WERI-Rb-1 (cell line): ENCODE results near the gene UBL7.
A peak's percentile ranks its signal among the peaks of the same experiment; 100 is the strongest.
"Not testable (repeated sequence)": the region's sequence is repeated elsewhere in the genome, so short reads cannot be mapped to it uniquely, and the experiment has no call there.

Source experiments
- DNase-seq: peaks from one replicate; pipeline ENCODE4 v3.0.0-alpha.2; 2020
- H3K27ac ChIP-seq: fragments of 250-450 bp; sonication (Bioruptor Pico); 2 replicates; pipeline ENCODE4 v1.5.1; 2020; ENCODE audit warnings: mild to moderate bottlenecking, moderate library complexity
- H3K27me3 ChIP-seq: fragments of 250-450 bp; sonication (Bioruptor Pico); 2 replicates; pipeline ENCODE4 v1.5.1; 2021; ENCODE audit warnings: mild to moderate bottlenecking, low read depth, moderate library complexity; ENCODE audit not compliant: insufficient read depth, severe bottlenecking
- H3K36me3 ChIP-seq: fragments of 250-450 bp; sonication (Bioruptor Pico); 2 replicates; pipeline ENCODE4 v1.5.1; 2020; ENCODE audit warnings: mild to moderate bottlenecking, moderate library complexity
- H3K4me3 ChIP-seq: 2 replicates; pipeline ENCODE4 v1.5.1; 2011; ENCODE audit warnings: low read depth, mild to moderate bottlenecking, control low read depth, low read length
- H3K9me3 ChIP-seq: fragments of 250-450 bp; sonication (Bioruptor Pico); 2 replicates; pipeline ENCODE4 v1.5.1; 2021; ENCODE audit warnings: mild to moderate bottlenecking, moderate library complexity; ENCODE audit not compliant: severe bottlenecking
- TF ChIP-seq, protein P1 (sequence below): IDR thresholded peaks from 2 replicates; pipeline ENCODE4 v1.5.1; 2011; ENCODE audit warnings: low read depth, mild to moderate bottlenecking, control low read depth, inconsistent platforms, low read length

The UBL7 gene

DNA sequence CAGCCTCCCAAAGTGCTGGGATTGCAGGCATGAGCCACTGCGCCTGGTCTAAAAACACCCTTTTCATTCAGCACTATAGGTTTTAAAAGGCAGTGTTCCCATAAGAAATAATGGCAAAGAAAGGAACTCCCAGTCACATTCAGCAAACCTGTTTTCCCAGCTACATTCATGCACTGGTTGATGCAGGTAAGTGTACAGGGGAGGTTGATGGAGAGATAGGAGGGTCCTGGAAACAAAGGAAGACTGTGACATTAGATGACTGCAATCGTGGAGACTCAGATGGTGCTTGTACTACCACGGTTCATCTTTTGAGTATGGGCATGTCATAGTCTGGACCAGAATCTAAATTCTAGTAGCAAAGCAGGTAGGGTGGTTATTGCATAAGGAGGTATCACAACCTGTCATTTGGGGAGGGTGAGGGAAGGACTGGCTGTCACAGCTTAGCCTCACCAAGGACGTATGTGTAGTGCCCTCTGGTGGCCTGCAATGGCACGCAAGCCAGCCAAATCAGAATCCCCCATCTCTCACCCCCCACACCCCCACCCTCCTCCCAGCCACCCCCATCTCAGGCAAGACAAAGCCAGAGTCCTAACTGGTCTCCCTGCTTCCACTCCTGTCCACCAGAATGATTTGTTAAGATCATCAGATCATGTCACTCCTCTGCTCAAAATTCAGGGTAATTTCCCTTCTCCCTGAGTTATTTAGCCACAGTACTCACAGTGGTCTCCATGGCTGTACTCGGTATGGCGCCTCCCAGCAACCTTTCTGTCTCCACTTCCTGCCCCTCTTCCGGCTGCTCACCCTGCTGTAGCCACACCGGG is 28.8 kb upstream of the UBL7 start:
- Histone ChIP-seq H3K9me3 (no peaks in the 10 kb centered on the region), H3K27me3 (no peaks in the 10 kb centered on the region), H3K4me3 (no peak overlapping the region), H3K27ac (peak overlapping the region; percentile 61), H3K36me3 (peaks cover 3% of the 10 kb centered on the region; the same call in 1 of the 2 replicates)
- peak; percentile 81 for DNase-seq
- TF ChIP-seq, protein P1, sequence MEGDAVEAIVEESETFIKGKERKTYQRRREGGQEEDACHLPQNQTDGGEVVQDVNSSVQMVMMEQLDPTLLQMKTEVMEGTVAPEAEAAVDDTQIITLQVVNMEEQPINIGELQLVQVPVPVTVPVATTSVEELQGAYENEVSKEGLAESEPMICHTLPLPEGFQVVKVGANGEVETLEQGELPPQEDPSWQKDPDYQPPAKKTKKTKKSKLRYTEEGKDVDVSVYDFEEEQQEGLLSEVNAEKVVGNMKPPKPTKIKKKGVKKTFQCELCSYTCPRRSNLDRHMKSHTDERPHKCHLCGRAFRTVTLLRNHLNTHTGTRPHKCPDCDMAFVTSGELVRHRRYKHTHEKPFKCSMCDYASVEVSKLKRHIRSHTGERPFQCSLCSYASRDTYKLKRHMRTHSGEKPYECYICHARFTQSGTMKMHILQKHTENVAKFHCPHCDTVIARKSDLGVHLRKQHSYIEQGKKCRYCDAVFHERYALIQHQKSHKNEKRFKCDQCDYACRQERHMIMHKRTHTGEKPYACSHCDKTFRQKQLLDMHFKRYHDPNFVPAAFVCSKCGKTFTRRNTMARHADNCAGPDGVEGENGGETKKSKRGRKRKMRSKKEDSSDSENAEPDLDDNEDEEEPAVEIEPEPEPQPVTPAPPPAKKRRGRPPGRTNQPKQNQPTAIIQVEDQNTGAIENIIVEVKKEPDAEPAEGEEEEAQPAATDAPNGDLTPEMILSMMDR, result peak; percentile 85

DNA sequence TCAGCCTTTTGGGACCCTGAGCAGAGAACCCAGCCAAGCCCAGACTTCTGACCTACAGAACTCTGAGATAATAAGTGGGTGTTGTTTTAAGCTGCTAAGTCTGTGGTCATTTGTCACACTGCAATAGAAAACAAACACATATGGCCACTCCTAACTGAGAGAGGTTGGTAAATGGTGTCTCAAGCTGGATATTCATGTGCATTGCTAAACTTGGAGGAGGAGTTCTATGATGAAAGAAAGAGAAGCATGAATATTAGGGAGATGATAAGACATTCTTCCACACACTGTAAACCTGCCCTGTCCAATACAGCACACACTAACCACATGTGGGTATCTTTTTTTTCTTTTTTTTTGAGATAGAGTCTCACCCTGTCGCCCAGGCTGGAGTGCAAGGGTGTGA is 27.8 kb upstream of the UBL7 start:
- H3K9me3 ChIP-seq, result no peaks in the 10 kb centered on the region
- DNase-seq, result no peak
- H3K27ac ChIP-seq, result no peak overlapping the region
- H3K27me3 ChIP-seq, result no peaks in the 10 kb centered on the region
- H3K4me3 ChIP-seq, result no peak overlapping the region
- TF ChIP-seq, protein P1, result no peak
- peaks cover 3% of the 10 kb centered on the region; the same call in 1 of the 2 replicates for H3K36me3 ChIP-seq

DNA sequence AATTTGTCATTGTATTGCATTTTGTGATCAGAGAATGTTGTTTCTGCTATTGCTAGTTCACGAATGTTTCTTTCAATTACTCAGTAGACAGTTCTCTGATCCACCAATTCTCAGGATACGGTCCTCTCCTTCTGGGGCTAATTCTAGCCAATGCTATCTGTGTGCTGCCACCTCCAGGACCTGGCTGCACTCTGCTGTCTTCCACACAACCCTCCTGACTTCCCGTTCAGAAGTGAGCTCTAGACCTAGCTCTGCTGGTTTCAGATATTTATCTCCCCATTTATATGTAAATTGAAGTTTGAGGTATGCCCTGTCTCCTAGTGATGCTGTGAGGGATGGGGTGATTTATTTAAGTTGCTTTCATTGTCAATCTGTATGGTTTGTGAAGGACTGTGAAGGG is 21.7 kb upstream of the UBL7 start:
- Histone ChIP-seq H3K27me3 (no peaks in the 10 kb centered on the region), H3K4me3 (no peak overlapping the region), H3K27ac (no peak overlapping the region), H3K36me3 (no peaks in the 10 kb centered on the region), H3K9me3 (no peaks in the 10 kb centered on the region)
- DNase-seq, result no peak
- TF ChIP-seq, protein P1, result peak; percentile 43; the same call in 1 of the 2 replicates

DNA sequence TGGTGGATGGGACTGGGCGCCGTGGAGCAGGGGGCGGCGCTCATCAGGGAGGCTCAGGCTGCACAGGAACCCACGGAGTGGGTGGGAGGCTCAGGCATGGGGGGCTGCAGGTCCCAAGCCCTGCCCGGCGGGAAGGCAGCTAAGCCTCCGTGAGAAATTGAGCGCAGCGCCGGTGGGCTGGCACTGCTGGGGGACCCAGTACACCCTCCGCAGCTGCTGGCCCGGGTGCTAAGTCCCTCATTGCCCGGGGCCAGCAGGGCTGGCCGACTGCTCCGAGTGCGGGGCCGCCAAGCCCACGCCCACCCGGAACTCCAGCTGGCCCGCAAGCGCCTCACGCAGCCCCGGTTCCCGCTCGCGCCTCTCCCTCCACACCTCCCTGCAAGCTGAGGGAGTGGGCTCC is 19.4 kb upstream of the UBL7 start:
- H3K9me3 ChIP-seq, DNase-seq, H3K27ac ChIP-seq, H3K27me3 ChIP-seq, H3K36me3 ChIP-seq, H3K4me3 ChIP-seq: not testable (repeated sequence)

DNA sequence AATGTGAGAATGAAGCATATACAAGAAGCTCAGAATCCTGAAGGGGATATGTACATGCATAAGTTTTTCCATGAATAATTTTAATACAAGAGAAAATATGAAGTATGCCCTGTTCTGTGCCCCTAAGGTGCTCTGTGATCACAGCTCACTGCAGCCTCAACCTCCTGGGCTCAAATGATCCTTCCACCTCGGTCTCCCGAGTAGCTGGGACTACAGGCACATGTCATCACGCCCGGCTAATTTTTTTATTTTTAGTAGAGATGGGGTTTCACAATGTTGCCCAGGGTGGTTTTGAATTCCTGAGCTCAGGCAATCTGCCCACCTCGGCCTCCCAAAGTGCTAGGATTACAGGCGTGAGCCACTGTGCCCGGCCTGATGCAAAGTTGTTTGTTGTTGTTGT is 10.7 kb upstream of the UBL7 start:
- H3K4me3 ChIP-seq, H3K27me3 ChIP-seq, H3K27ac ChIP-seq, H3K9me3 ChIP-seq, DNase-seq: not testable (repeated sequence)
- H3K36me3 ChIP-seq, result peaks cover 18% of the 10 kb centered on the region

DNA sequence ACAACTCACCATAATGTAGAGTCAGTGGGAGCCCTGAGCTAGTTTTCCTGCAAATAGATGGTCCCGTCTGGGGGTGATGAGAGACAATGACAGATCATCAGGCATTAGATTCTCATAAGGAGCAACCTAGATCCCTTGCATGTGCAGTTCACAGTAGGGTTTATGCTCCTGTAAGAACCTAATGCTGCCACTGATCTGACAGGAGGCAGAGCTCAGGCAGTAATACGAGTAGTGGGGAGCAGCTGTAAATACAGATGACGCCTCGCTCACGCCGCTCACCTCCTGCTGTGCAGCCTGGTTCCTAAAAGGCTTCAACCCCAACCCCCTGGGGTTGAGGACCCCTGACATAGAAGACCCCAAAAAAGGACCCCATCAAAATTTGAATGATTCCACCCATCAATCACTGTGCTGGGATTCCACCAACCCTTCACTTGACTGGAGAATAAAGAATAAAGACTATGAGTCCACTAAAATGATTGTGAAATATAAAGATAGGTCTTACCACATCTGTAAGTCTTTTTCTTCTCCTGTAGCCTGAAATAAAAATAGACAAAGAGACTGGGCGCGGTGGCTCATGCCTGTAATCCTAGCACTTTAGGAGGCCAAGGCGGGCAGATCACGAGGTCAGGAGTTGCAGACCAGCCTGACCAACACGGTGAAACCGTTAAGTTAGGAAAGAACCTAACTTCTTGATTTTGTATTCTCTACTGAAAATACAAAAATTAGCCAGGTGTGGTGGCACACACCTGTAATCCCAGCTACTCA is 9.9 kb upstream of the UBL7 start:
- TF ChIP-seq, protein P1, result no peak
- peaks cover 24% of the 10 kb centered on the region for H3K36me3 ChIP-seq
- no peak overlapping the region for H3K4me3 ChIP-seq
- H3K9me3 ChIP-seq, result no peaks in the 10 kb centered on the region
- H3K27ac ChIP-seq, result no peak overlapping the region
- no peaks in the 10 kb centered on the region for H3K27me3 ChIP-seq
- DNase-seq, result no peak
